Measurements from ENCODE around the gene C2CD5.
"Not testable (repeated sequence)": the region's sequence is repeated elsewhere in the genome, so short reads cannot be mapped to it uniquely, and the experiment has no call there.

Gene C2CD5

GRCh38 chr12:22535478-22535877, 8.9 kb downstream of the C2CD5 start:
- DNase-seq (ENCODE audit: low read depth in 2 of 2), result no peak

- no peak for DNase-seq (ENCODE audit: low read depth in 2 of 2)
Observed at GRCh38 chr12:22535038-22535437, 9.3 kb downstream of the C2CD5 start.

DNA sequence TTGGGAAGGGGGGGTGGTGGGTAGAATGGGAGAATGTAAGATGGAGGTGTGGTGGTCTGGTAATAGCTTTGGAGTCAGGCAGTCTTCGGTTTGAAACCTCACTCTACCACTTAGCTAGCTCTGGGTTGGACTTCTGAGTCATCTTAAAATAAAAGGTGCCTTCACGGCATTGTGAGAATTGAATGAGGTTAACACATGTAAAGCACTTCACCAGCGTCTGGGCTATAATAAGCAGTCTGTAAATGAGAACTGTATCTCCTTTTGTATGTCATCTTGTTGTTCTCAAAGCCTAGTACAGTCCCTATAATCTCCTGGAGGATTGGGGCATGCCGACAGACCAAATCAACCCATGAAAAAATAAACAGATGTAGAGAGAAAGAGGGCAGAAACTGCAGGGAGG, 11.2 kb downstream of the C2CD5 start:
- no peak for DNase-seq (ENCODE audit: low read depth in 2 of 2)

DNA sequence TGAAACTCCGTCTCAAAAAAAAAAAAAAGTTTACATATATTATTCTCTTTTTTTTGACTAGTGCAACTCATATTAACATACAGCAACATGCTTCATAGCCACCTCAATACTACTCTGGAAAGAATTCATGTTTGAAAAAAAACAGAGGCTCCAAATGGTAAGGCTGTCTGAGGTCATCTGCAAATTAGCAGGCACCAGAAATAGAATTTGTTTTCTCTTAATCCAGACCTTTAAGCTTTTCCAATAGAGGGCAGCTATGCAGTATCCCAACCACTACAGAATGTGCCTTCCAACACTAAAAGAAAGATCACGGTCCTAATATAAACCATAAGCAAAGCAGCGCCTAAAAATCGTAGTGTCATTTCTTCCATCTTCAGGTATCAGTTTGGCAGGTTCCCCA, 12.0 kb downstream of the C2CD5 start:
- DNase-seq (ENCODE audit: low read depth in 2 of 2), result no peak

DNA sequence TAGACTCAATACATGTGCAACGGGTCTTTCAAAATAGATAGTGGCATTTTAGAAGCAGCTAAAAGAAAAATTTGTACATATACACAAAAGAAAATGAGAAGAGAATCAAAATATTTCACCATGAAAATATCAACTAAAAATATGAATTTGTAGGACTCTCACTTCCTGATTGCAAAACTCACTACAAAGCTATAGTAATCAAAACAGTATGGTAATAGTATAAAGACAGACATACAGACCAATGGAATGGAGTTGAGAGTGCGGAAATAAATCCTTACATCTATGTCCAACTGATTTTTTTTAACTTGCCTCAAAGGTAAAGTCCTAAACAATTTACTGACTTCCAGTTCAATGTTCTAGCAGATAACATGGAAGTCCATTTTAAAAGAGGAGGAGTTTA, 13.1 kb downstream of the C2CD5 start:
- no peak for DNase-seq (ENCODE audit: low read depth in 2 of 2)

GRCh38 chr12:22529281-22530060, 14.9 kb downstream of the C2CD5 start:
- DNase-seq (ENCODE audit: low read depth in 2 of 2), result no peak

DNA sequence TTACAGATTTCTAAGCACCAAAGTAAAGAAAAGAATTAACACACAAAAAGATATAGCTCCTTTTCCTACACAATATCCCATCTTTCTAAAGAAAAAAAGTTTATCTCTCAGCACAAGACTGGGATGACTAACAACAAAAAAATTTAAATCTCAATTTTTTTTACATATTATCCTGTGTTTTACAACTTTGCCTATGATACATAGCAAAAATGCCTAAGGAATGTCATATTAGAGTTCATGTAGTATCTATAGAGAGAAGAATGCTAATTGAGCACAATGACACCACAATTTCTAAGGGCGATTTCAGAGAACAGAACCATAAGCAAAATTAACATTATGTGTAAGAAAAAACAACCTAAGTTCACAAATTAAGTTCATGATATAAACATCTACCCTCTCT, 16.3 kb downstream of the C2CD5 start:
- DNase-seq (ENCODE audit: low read depth in 2 of 2), result no peak

GRCh38 chr12:22526836-22527235, 17.5 kb downstream of the C2CD5 start:
- no peak for DNase-seq (ENCODE audit: low read depth in 2 of 2)

DNA sequence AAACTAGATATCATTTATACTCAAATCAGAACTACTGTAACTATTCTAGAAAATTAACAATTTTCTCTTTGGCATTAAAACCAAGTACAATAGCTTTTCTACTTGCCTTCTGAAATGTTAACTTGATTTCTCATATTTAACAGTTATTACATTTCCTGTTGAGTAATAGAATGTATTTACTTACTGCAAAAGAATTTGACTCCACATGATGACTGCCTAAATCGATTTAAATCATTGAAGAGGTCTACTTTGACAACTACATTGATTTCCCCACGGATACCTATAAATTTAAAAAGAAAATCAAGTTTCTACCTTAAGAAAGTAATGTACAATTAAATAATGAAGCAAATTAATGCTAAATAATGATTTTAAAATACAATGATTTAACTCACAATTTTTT, 18.9 kb downstream of the C2CD5 start:
- no peak for DNase-seq (ENCODE audit: low read depth in 2 of 2)

DNA sequence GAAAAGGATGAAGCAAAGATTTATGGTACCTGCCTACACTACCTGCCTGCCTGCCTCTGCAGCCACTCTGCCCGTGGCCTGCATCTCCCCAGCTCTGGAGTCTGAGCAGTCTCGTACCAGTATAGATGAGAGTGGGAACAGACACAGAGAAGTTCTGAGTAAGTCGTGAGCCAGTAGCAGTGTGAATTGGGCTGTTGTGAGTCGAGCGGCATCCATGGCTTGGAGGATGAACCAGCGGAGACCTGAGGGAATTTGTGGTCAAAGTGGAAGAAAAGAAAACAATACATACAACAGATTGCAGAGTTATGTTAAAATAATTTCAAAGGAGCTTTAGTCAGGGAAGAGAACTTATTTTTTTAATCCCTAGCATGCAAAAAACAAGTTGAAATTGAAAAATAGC, 25.3 kb downstream of the C2CD5 start:
- DNase-seq (ENCODE audit: low read depth in 2 of 2), result no peak

- no peak for DNase-seq (ENCODE audit: low read depth in 2 of 2)
Observed at GRCh38 chr12:22518060-22518719, 26.2 kb downstream of the C2CD5 start.

DNA sequence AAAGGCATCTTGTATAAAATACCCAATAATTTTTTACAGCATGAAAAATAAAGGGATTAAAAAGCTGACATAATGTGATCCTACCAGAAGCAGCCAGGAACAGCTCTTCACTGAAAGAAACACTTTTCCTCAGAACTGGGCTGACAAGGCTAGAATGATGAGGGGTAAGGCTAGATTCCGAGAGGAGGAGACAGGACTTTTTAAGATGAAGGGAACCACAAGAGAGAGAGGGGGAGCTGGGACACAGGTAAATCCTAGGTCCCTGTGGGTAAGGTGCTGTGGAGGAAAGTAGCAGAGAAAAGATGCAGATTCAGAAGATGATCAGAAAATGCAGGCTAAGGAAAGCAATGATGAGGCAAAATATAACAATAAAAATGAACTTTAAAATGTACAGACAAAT, 29.5 kb downstream of the C2CD5 start:
- no peak for DNase-seq (ENCODE audit: low read depth in 2 of 2)

DNA sequence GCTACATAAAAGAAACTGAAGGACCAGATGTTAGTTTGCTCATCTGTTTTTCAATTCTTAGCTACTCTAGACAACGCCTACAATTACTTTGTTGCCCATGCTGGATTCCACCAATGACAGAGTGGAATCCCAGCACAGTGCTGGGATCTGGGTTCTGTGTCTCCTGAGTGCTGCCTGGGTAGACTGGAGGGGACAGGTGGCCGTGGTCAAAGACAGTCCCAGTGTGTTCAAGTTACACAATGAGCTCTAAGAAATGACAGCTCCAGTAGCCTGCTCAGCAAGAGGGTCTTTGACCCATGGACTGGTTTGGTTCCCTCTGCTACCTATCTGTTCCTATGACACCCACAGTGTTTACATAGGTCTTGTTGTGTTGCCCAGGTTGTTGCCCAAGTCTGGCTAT, 38.5 kb downstream of the C2CD5 start:
- no peak for DNase-seq (ENCODE audit: low read depth in 2 of 2)

DNA sequence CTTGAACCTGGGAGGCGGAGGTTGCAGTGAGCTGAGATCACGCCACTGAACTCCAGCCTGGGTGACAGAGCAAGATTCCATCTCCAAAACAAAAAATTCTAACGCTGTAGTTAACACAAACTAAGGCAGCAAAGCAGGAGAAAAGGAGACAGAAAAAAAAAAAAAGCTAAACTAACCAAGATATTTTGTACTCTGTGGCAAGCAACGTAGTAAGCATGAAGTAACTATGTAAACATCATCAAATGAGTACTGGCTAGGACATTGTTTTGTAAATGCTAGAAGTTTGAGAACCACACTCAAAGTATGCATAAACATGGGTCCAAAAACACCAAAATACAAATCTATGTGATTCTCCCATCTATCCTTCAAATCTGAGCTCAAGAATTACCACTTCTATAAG, 44.2 kb downstream of the C2CD5 start:
- DNase-seq (ENCODE audit: low read depth in 2 of 2), result no peak

GRCh38 chr12:22499445-22499844, 44.9 kb downstream of the C2CD5 start:
- no peak for DNase-seq (ENCODE audit: low read depth in 2 of 2)

GRCh38 chr12:22494319-22494718, 50.0 kb downstream of the C2CD5 start:
- DNase-seq (ENCODE audit: low read depth in 2 of 2), result no peak

- no peak for DNase-seq (ENCODE audit: low read depth in 2 of 2)
Observed at GRCh38 chr12:22491034-22491433, 53.3 kb downstream of the C2CD5 start.

- DNase-seq (ENCODE audit: low read depth in 2 of 2), result no peak
Observed at GRCh38 chr12:22488478-22488877, 55.9 kb downstream of the C2CD5 start.

DNA sequence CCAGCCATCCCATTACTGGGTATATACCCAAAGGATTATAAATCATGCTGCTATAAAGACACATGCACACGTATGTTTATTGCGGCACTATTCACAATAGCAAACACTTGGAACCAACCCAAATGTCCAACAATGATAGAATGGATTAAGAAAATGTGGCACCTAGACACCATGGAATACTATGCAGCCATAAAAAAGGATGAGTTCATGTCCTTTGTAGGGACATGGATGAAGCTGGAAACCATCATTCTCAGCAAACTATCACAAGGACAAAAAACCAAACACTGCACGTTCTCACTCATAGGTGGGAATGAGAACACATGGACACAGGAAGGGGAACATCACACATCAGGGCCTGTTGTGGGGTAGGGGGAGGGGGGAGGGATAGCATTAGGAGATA, 56.7 kb downstream of the C2CD5 start:
- not testable (repeated sequence) for DNase-seq (ENCODE audit: low read depth in 2 of 2)

GRCh38 chr12:22481547-22482104, 62.7 kb downstream of the C2CD5 start:
- DNase-seq (ENCODE audit: low read depth in 2 of 2), result no peak

- DNase-seq (ENCODE audit: low read depth in 2 of 2), result not testable (repeated sequence)
Observed at GRCh38 chr12:22480814-22481213, 63.5 kb downstream of the C2CD5 start.

DNA sequence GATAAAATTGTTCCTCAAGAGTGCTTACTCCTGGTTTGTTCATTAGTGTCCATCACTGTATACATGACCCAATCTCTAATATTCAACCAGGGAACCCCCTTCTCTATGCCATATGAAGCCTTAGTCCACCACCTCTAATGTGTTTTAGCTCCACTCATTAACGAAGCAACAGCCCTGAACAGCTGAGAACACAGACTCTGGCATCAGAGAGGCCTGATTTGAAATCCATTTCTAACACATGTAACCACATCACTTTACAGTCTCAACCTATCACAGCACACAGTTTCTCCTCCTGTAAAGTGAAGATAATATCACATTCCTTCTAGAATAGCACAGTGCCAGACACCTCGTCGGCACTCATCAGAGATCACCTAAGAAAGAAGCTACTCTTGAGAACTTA, 64.3 kb downstream of the C2CD5 start:
- no peak for DNase-seq (ENCODE audit: low read depth in 2 of 2)

DNA sequence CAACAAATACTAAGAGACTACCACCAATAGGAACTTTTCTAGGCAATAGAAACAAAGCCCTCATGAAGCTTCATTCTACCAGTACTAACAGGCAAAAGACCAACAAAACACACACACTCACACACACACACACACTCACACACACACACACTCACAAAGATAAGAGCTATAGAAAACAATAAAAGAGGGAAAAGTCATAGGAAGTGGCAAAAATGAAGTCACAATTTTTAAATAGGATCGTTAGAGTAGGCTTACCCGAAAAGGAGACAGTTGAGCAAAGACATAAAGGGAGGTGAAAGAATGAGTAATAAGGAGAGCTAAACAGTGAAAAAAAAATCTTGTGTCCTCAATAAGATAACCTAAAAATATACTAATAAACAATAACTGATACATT, 66.5 kb downstream of the C2CD5 start:
- no peak for DNase-seq (ENCODE audit: low read depth in 2 of 2)
